ENCODE measurements around the gene CAMK2N1.

Gene CAMK2N1

DNA sequence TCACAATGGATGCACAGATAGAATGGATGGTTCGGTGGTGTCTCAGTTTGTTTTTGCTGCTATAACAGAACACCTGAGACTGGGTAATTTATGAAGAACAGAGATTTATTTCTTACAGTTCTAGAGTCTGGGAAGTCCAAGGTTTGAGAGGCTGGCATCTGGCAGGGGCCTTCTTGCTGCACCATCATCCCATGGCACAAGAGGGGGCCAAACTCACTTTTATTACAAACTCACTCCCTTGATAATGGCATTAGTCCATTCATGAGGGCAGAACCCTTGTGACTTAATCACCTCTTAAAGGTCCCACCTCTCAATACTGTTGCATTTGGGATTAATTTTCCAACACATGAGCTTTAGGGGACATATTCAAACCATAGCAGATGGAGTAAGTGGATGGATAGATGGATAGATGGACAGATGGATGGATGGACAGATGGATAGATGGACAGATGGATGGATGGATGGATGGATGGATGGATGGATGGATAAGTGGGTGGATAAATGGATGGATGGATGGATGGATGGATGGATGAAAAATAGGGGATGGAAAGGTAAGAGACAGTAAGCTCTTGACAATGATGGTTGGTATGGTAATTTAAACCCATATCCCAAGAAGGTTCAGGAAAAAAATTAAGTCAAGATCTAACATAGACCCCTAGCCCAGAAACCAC is 16.5 kb downstream of the CAMK2N1 start:
- 100% methylated on average over 1 of the region's 1 CpG; no CpG with 5 or more reads in 1 of the 2 experiments for WGBS, 2 experiments (ENCODE audit: insufficient coverage in 2 of 2)
- no peak overlapping the region for H3K4me3 ChIP-seq (ENCODE audit: extremely low read depth, insufficient read depth, low read length, poor library complexity, severe bottlenecking)
- no peaks in the 10 kb centered on the region for H3K4me1 ChIP-seq (ENCODE audit: control insufficient read depth, insufficient read depth, low read length, poor library complexity, severe bottlenecking)
- no peaks in the 10 kb centered on the region for H3K9me3 ChIP-seq (ENCODE audit: control insufficient read depth, low read length)
- H3K36me3 ChIP-seq (ENCODE audit: control insufficient read depth, insufficient read depth, low read length): no peaks in the 10 kb centered on the region
- H3K27ac ChIP-seq (ENCODE audit: low read depth, low read length, severe bottlenecking): no peak overlapping the region

DNA sequence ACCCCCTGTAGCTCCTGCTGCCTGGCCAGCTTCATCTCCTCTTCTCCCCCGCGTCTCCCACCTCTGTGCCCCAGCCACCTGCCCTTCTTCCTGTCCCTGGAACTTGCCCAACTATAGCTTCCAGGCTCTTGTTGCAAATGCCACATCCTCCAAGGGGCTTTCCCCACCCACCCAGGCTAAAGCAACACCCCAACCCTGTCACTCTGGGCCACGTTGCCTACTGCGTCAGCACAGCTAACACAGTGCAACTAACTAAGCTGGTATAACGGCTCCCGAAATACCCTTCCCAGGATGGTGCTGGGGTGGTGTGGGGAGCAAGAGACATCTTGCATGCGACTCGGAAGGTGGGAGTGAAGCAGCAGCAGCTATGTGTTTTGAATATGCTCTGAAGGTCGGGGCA is 19.7 kb downstream of the CAMK2N1 start:
- no peak overlapping the region for H3K27ac ChIP-seq (ENCODE audit: low read depth, low read length, severe bottlenecking)
- 86 to 92% methylated on average over 2 to 8 of the region's 9 CpGs for WGBS, 2 experiments (ENCODE audit: insufficient coverage in 2 of 2)
- no peaks in the 10 kb centered on the region for H3K36me3 ChIP-seq (ENCODE audit: control insufficient read depth, insufficient read depth, low read length)
- no peak overlapping the region for H3K4me3 ChIP-seq (ENCODE audit: extremely low read depth, insufficient read depth, low read length, poor library complexity, severe bottlenecking)
- H3K4me1 ChIP-seq (ENCODE audit: control insufficient read depth, insufficient read depth, low read length, poor library complexity, severe bottlenecking): no peaks in the 10 kb centered on the region
- no peaks in the 10 kb centered on the region for H3K9me3 ChIP-seq (ENCODE audit: control insufficient read depth, low read length)

DNA sequence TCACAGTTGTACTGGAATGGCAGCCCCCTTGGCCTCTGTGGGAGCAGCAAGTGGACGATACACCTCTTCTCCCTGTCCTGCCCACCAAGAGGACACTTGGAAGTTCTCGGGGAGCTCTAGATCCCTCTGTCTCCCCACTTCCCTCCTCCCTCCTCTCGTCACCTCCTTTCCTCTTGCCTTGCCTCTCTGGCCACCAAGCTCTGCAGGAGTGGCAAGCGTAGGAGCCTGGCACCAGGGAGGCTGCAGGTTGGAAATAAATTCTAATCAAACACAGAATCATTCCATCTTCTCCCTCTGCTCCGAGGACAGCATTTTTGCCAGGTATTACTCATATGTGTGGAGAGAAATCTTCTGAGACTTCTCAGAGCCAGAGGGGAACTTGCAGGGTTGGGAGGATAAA is 20.8 kb downstream of the CAMK2N1 start:
- no peaks in the 10 kb centered on the region for H3K36me3 ChIP-seq (ENCODE audit: control insufficient read depth, insufficient read depth, low read length)
- H3K4me1 ChIP-seq (ENCODE audit: control insufficient read depth, insufficient read depth, low read length, poor library complexity, severe bottlenecking): no peaks in the 10 kb centered on the region
- 63 to 66% methylated on average over 2 to 4 of the region's 5 CpGs for WGBS, 2 experiments (ENCODE audit: insufficient coverage in 2 of 2)
- no peaks in the 10 kb centered on the region for H3K9me3 ChIP-seq (ENCODE audit: control insufficient read depth, low read length)
- no peak overlapping the region for H3K4me3 ChIP-seq (ENCODE audit: extremely low read depth, insufficient read depth, low read length, poor library complexity, severe bottlenecking)
- no peak overlapping the region for H3K27ac ChIP-seq (ENCODE audit: low read depth, low read length, severe bottlenecking)

- Histone ChIP-seq H3K9me3 (ENCODE audit: control insufficient read depth, low read length) (no peaks in the 10 kb centered on the region), H3K36me3 (ENCODE audit: control insufficient read depth, insufficient read depth, low read length) (no peaks in the 10 kb centered on the region), H3K27ac (ENCODE audit: low read depth, low read length, severe bottlenecking) (no peak overlapping the region), H3K4me1 (ENCODE audit: control insufficient read depth, insufficient read depth, low read length, poor library complexity, severe bottlenecking) (no peaks in the 10 kb centered on the region), H3K4me3 (ENCODE audit: extremely low read depth, insufficient read depth, low read length, poor library complexity, severe bottlenecking) (no peak overlapping the region)
- 77 to 80% methylated on average over 1 of the region's 1 CpG for WGBS, 2 experiments (ENCODE audit: insufficient coverage in 2 of 2)
Observed at GRCh38 chr1:20463502-20463901, 22.5 kb downstream of the CAMK2N1 start.

- no peaks in the 10 kb centered on the region for H3K9me3 ChIP-seq (ENCODE audit: control insufficient read depth, low read length)
- no peaks in the 10 kb centered on the region for H3K36me3 ChIP-seq (ENCODE audit: control insufficient read depth, insufficient read depth, low read length)
- H3K4me1 ChIP-seq (ENCODE audit: control insufficient read depth, insufficient read depth, low read length, poor library complexity, severe bottlenecking): no peaks in the 10 kb centered on the region
- H3K27ac ChIP-seq (ENCODE audit: low read depth, low read length, severe bottlenecking): no peak overlapping the region
- H3K4me3 ChIP-seq (ENCODE audit: extremely low read depth, insufficient read depth, low read length, poor library complexity, severe bottlenecking): no peak overlapping the region
- WGBS, 2 experiments (ENCODE audit: insufficient coverage in 2 of 2): 75 to 79% methylated on average over 2 to 3 of the region's 3 CpGs
Observed at GRCh38 chr1:20462397-20462796, 23.6 kb downstream of the CAMK2N1 start.

DNA sequence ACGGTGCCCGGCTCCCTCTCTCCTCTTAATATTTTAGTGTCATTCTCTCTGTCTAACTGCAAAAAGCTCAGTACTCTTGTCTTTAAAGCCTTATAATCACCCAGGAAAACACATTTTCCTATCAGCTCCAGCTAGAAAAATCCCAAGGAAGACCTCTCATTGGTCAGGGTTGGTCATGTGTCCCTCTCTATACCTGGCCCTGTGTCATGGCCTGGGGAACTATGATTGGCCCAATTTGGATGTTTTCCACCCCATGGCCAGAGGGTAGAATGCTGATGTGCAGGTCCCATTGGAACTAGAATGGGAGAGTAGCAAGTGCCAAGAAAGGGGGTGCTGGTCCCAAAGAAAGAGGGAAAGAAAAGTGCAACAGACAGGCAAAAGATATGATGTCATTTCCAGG is 27.3 kb downstream of the CAMK2N1 start:
- WGBS, 2 experiments (ENCODE audit: insufficient coverage in 2 of 2): 94 to 96% methylated on average over 2 of the region's 2 CpGs
- H3K4me1 ChIP-seq (ENCODE audit: control insufficient read depth, insufficient read depth, low read length, poor library complexity, severe bottlenecking): no peaks in the 10 kb centered on the region
- H3K27ac ChIP-seq (ENCODE audit: low read depth, low read length, severe bottlenecking): no peak overlapping the region
- no peaks in the 10 kb centered on the region for H3K36me3 ChIP-seq (ENCODE audit: control insufficient read depth, insufficient read depth, low read length)
- H3K4me3 ChIP-seq (ENCODE audit: extremely low read depth, insufficient read depth, low read length, poor library complexity, severe bottlenecking): no peak overlapping the region
- no peaks in the 10 kb centered on the region for H3K9me3 ChIP-seq (ENCODE audit: control insufficient read depth, low read length)

DNA sequence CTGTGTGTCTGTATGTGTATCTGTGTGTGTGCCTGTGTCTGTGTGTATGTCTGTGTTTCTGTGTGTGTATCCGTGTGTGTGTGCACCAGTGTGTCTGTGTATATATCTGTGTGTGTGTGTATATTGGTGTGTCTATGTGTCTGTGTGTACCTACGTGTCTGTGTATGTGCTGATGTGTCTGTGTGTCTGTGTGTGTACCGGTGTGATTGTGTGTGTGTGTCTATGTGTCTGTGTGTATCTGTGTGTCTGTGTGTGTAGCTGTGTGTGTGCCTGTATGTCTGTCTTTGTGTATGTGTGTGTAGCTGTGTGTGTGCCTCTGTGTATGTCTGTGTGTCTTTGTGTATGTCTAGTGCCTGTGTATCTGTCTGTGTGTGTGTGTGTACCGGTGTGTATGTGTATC is 32.0 kb downstream of the CAMK2N1 start:
- Histone ChIP-seq H3K36me3 (ENCODE audit: control insufficient read depth, insufficient read depth, low read length) (no peaks in the 10 kb centered on the region), H3K27ac (ENCODE audit: low read depth, low read length, severe bottlenecking) (no peak overlapping the region), H3K4me1 (ENCODE audit: control insufficient read depth, insufficient read depth, low read length, poor library complexity, severe bottlenecking) (no peaks in the 10 kb centered on the region), H3K4me3 (ENCODE audit: extremely low read depth, insufficient read depth, low read length, poor library complexity, severe bottlenecking) (no peak overlapping the region), H3K9me3 (ENCODE audit: control insufficient read depth, low read length) (no peaks in the 10 kb centered on the region)
- WGBS, 2 experiments (ENCODE audit: insufficient coverage in 2 of 2): 90 to 96% methylated on average over 3 to 4 of the region's 4 CpGs

GRCh38 chr1:20449735-20450311 is 36.2 kb downstream of the CAMK2N1 start:
- 100% methylated on average over 1 to 2 of the region's 4 CpGs for WGBS, 2 experiments (ENCODE audit: insufficient coverage in 2 of 2)
- H3K27ac ChIP-seq (ENCODE audit: low read depth, low read length, severe bottlenecking): no peak overlapping the region

GRCh38 chr1:20448671-20449071 is 37.3 kb downstream of the CAMK2N1 start:
- no peaks in the 10 kb centered on the region for H3K4me1 ChIP-seq (ENCODE audit: control insufficient read depth, insufficient read depth, low read length, poor library complexity, severe bottlenecking)
- no peak overlapping the region for H3K27ac ChIP-seq (ENCODE audit: low read depth, low read length, severe bottlenecking)
- WGBS, 2 experiments (ENCODE audit: insufficient coverage in 2 of 2): 40 to 41% methylated on average over 5 of the region's 9 CpGs
- no peaks in the 10 kb centered on the region for H3K9me3 ChIP-seq (ENCODE audit: control insufficient read depth, low read length)
- H3K4me3 ChIP-seq (ENCODE audit: extremely low read depth, insufficient read depth, low read length, poor library complexity, severe bottlenecking): no peak overlapping the region
- H3K36me3 ChIP-seq (ENCODE audit: control insufficient read depth, insufficient read depth, low read length): no peaks in the 10 kb centered on the region

More at GRCh38 chr1:20449735-20450311, 36.2 kb downstream of the CAMK2N1 start:
- Histone ChIP-seq H3K36me3 (ENCODE audit: control insufficient read depth, insufficient read depth, low read length) (no peaks in the 10 kb centered on the region), H3K4me3 (ENCODE audit: extremely low read depth, insufficient read depth, low read length, poor library complexity, severe bottlenecking) (no peak overlapping the region), H3K4me1 (ENCODE audit: control insufficient read depth, insufficient read depth, low read length, poor library complexity, severe bottlenecking) (no peaks in the 10 kb centered on the region), H3K9me3 (ENCODE audit: control insufficient read depth, low read length) (no peaks in the 10 kb centered on the region)

- H3K9me3 ChIP-seq (ENCODE audit: control insufficient read depth, low read length): no peaks in the 10 kb centered on the region
- WGBS, 2 experiments (ENCODE audit: insufficient coverage in 2 of 2): 89 to 95% methylated on average over 7 of the region's 7 CpGs
- H3K36me3 ChIP-seq (ENCODE audit: control insufficient read depth, insufficient read depth, low read length): no peaks in the 10 kb centered on the region
- no peak overlapping the region for H3K4me3 ChIP-seq (ENCODE audit: extremely low read depth, insufficient read depth, low read length, poor library complexity, severe bottlenecking)
- H3K4me1 ChIP-seq (ENCODE audit: control insufficient read depth, insufficient read depth, low read length, poor library complexity, severe bottlenecking): no peaks in the 10 kb centered on the region
- no peak overlapping the region for H3K27ac ChIP-seq (ENCODE audit: low read depth, low read length, severe bottlenecking)
Observed at GRCh38 chr1:20447794-20448193, 38.2 kb downstream of the CAMK2N1 start.

DNA sequence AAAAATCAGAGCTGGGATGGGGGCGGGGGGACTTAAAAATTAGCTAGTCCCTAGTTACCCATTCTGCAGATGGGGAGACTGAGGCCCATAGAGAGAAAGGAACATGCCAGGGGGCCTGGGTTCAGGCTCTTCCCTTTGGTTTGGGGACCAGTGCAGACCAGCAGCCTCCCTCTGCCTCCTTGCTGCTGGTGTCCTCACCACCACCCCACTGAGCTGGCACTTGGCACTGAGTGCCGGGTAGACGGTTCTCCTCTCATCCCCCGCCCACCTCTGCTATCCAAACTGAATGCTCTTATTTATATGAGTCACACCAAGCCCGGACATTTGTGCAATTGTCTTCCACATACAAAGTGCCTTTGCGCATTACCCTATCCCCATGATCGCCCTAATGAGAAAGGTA is 39.2 kb downstream of the CAMK2N1 start:
- no peaks in the 10 kb centered on the region for H3K9me3 ChIP-seq (ENCODE audit: control insufficient read depth, low read length)
- no peaks in the 10 kb centered on the region for H3K36me3 ChIP-seq (ENCODE audit: control insufficient read depth, insufficient read depth, low read length)
- H3K4me3 ChIP-seq (ENCODE audit: extremely low read depth, insufficient read depth, low read length, poor library complexity, severe bottlenecking): no peak overlapping the region
- H3K4me1 ChIP-seq (ENCODE audit: control insufficient read depth, insufficient read depth, low read length, poor library complexity, severe bottlenecking): no peaks in the 10 kb centered on the region
- no peak overlapping the region for H3K27ac ChIP-seq (ENCODE audit: low read depth, low read length, severe bottlenecking)
- WGBS, 2 experiments (ENCODE audit: insufficient coverage in 2 of 2): 87 to 89% methylated on average over 6 of the region's 7 CpGs

Measured in mesodermal cell (in vitro differentiated cells).